AG08395 (cell line): ENCODE data around the gene INTU.
A peak's percentile ranks its signal among the peaks of the same experiment; 100 is the strongest.
"Not testable (repeated sequence)": the region's sequence is repeated elsewhere in the genome, so short reads cannot be mapped to it uniquely, and the experiment has no call there.

Experiments
- DNase-seq: peaks from one replicate; pipeline ENCODE4 v3.0.0; 2012; ENCODE audit warnings: mixed read lengths, low spot score

Gene INTU

DNA sequence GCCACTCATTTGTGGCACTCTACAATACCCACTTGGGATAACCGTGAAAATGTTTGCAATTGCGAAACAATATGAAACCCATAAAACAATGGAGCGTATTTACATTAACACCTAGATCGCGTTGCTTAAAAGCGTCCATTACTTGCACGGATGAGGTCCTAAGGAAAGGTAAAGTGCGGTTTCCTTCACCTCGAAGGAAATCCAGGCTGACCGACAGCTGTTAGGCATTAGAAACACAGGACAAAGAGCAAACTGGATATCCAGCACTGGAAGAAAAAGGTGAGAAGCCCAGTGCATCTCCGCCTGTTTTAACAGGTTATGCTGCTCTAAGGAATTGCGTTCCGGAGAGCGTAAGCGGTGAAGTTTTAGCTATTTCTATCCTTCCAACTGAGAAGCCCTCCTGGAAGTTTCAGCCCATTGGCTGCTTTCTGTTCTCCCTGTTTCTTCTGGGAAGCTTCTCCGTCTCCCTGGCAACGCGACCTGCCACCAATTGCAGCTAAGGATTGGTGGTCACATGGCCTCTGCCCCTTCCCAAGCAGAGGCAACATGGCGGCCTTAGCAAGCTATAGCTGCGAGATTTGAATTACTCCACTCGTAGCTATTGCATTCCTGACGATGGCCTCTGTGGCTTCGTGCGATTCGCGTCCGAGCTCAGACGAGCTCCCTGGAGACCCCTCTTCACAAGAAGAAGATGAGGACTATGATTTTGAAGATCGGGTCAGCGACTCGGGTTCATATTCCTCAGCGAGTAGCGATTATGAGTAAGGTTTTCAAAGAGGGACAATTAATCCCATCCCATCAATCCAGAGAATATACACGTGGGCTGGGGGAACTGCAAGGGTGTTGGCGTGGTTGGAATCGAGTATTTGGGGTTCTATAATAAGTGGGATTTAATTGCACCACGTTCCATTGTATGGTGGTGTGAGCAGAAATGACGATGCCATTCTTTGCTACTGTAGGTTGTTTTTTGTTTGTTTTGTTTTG is at the start of gene INTU:
INTU (plus strand) TSS at position 538 of the 984 bp plus-strand sequence; CDS start at position 616, 78 bp downstream.
- peak; percentile 98 for DNase-seq

- not testable (repeated sequence) for DNase-seq
Measured at GRCh38 chr4:127586496-127586895, 46.3 kb upstream of the INTU start.

GRCh38 chr4:127586922-127587571 is 45.7 kb upstream of the INTU start:
- DNase-seq: peak; percentile 13

DNA sequence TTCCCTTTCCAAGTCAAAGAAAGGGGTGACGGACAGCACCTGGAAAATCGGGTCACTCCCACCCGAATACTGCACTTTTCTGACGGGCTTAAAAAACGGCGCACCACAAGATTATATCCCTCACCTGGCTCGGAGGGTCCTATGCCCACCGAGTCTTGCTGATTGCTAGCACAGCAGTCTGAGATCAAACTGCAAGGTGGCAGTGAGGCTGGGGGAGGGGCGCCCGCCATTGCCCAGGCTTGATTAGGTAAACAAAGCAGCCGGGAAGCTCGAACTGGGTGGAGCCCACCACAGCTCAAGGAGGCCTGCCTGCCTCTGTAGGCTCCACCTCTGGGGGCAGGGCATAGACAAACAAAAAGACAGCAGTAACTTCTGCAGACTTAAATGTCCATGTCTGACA is 43.6 kb upstream of the INTU start:
- DNase-seq: not testable (repeated sequence)

DNA sequence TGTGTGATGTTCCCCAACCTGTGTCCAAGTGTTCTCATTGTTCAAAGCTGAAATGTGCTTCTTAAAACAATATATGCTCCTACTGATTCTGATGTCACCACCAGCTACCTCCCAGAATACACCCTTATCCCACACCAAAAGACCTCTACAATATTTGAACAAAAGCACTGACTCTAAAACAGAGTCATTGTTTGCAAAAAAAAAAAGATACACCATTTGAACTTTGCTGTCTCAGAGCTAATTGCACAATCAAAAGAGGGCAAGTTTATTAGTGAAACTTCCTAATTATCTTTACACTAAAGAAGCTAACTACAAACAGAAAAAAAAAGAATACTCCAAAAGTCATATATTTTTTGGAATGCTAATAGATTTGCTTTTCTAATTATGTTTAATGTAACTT is 34.1 kb upstream of the INTU start:
- no peak for DNase-seq

GRCh38 chr4:127601029-127601428 is 31.7 kb upstream of the INTU start:
- DNase-seq: peak; percentile 18

DNA sequence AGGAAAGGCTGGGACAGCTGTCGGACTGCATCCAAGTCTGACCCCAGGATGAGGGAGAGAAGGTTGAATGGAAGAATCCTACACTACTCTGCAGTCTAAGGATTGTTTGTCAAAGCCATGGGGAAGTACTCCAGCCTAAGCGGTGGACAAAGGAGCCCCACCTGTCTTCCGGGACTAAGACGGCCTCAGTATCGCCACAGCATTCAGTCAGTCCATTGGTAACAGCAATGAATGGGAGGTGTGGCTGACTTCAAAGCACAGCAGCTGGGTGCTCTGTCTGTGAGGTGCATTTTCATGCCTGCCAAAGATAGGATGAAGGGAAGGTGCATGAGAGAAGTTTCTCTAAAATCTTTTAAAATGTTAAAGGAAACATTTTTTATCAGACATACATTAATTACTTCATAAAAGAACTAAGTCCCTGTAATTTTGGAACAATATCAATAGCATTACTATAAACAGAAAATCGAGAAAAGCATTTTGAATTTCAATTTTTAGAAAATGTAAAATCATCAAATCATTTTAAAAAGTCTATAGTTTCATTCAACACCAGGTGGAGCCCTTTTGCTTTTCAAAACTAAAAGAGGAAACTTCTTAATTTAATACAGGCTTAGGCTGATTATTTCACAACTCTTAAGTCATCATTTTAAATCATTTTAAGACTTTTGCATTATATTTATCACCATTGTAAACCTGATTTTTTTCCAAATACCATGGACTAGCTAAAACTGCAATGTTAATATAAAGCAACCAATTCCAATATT is 27.6 kb upstream of the INTU start:
- peak; percentile 21 for DNase-seq

DNA sequence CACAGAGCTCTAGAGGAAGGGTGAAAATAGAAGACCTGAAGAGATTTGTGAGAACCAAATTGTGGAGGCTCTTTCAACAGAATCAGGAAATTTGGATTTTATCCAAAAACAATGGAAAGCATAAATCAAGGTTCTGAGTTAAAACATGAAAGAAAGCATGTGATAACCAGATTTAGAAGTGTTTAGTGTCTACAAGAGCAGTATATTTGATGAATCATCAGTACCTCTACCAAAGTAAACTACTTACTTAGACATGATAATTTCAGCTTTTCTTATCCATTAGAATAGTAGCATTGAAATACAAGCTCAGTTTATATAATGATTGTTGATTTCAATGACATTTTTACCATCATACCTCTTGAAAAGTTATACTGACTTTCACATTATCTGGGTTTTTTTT is 25.9 kb upstream of the INTU start:
- no peak for DNase-seq

DNA sequence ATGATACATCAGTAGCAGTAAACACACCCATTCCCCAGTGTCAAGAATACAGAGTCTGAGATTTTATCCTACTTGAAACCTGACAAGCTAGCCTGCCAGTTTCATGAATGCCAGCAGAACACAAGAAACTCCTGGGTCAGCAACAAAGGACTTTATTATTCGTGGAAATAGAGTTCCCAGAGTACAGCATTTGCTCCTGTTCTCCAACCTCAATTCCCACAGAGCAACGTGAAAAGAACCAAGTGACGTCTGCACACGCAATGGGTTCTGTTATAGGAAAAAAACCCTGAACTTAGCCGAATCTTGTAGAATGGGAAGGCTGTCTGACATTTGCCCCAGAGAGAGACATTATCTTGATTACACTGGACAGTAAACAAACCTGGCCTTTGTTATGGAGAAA is 23.3 kb upstream of the INTU start:
- DNase-seq: no peak

DNA sequence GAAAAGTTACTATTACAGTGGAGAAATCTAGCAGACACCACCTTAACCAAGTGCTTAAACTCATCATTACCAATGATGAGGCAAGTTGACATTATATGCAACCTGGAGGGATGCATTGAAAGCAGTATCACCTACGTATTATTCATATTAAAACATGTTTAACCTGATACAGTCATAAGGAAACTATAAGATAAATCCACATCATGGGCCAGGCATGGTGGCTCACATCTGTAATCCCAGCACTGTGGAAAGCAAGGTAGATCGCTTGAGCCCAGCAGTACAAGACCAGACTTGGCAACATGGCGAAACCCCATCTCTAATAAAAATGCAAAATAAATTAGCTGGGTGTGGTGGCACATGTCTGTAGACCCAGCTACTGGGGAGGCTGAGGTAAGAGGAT is 22.3 kb upstream of the INTU start:
- DNase-seq: no peak

DNA sequence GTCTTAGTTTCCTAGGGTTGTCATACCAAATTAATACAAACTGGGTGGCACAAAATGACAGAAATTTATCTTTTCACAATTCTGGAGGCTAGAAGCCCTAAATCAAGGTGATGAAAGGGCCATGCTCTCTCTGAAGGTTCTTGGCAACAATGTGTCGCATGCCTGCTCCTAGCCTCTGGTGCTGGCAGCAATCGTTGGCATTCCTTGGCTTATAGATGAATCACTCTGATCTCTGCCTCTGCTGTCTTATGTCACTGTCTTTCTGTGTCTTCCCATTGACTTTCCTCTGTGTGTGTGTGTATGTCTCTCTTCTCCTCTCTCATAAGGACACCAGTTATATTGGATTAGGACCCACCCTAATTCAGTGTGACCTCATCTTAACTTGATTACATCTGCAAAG is 15.9 kb upstream of the INTU start:
- DNase-seq: no peak

- no peak for DNase-seq
Measured at GRCh38 chr4:127618427-127618826, 14.3 kb upstream of the INTU start.

DNA sequence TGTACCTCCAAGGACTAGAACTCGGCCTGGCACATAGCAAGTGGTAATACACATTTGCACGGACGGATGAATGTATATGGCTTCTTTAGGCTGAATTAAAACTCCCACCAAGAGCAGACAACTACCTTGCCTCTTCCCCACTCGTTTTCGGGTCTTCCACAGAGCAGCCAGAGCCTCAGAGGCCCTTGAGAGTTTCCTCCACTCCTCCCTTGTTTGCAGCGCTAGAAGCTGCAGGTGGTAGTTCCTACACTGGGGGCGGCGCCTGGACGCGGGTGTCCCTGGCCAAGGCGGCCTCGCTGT is 10.2 kb upstream of the INTU start:
- DNase-seq: no peak

DNA sequence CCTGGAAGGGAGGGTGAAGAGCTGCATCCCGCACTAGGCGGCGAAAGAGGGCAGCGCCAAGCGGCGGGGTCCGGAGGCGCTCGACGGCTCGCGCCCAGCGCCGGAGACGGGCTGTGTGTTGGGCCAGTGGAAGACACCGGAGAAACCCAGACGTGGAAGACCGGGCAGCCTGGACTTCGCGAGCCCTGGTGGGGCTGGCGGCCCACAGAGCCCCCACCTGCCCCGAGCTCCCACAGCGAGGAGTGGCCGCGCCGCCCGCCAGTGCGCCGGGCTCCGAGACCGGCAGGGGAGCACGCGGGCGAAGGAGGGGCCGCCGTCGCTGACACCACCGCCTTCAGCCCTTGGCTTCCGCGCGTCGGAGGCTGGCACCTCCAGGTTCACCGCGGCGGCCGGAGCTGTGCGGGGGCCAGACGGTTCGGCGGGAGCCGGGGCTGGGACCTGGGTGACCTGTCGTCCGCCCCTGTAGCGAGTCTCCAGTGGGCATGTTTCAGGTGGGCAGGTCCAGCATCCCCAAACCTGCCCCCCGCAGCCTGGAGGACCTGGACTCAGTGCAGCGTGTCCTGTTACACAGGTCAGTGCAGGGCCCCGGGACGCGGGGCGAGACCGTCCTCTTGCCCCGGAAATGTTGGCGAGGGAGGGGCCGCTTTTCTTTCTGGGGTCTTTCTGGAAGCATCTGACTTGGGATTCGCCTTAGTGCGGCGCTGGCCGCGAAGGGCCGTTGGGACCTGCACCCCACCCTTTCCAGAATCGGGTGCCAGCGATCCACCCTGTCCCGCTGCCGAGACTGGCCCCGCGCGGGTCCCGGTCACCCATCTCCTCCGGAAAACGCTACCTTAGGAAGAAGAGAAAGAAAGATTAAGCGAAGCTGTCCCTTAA is 9.6 kb upstream of the INTU start:
- DNase-seq: peak; percentile 15

DNA sequence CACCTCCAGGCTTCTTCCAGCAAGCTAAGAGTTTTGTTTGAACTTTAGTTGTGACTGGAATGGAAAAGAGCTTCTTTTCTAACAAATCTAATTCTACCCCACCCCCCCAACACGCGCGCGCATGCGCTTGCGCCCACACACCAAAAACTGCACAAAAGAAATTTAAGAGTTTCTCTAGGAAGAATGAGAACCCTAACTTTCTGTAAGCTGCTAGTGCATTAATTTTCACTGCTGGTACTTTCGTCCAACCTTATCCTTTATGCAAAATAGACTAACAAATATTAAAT is 9.0 kb upstream of the INTU start:
- peak; percentile 66 for DNase-seq

DNA sequence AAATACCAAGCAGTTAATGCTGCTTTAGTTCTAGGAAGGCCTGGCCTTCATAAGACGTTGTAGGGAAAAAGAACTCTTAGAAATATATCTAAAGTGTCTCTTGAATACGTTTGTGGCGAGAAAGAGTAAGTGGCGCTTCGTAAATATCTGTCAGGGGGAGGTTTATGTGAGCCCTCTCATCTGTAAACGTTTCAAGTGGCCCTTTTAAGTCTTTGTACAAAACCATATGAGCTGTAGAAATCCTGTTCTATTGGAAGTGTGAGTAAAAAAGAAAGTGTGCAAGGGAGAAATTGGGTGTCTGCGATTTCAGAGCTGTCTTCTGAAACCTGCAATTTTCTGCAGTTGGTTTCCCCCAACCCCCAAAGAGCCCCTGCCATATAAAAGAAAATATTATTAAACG is 8.6 kb upstream of the INTU start:
- no peak for DNase-seq

GRCh38 chr4:127629371-127629770 is 3.4 kb upstream of the INTU start:
- no peak for DNase-seq

- DNase-seq: no peak
Measured at GRCh38 chr4:127630152-127630551, 2.6 kb upstream of the INTU start.

GRCh38 chr4:127631420-127631819 is 1.3 kb upstream of the INTU start:
- no peak for DNase-seq

GRCh38 chr4:127634181-127634580 is 1.4 kb downstream of the INTU start:
- DNase-seq: peak; percentile 31

GRCh38 chr4:127641524-127641923 is 8.8 kb downstream of the INTU start:
- DNase-seq: no peak

GRCh38 chr4:127642169-127642568 is 9.4 kb downstream of the INTU start:
- DNase-seq: peak; percentile 8
